GM12865 (cell line): ENCODE results near the gene CIAO2B.

Experiments used
- DNase-seq: peaks from one replicate; pipeline ENCODE4 v3.0.0; 2010; ENCODE audit warnings: low read depth
- H3K4me3 ChIP-seq: 2 replicates; pipeline ENCODE4 v1.5.1; 2011; ENCODE audit warnings: mild to moderate bottlenecking, low read depth, low read length, control low read depth
- CTCF ChIP-seq: IDR thresholded peaks from 2 replicates; pipeline ENCODE4 v1.5.1; 2011; ENCODE audit warnings: low read length, control low read depth, low read depth, inconsistent platforms; ENCODE audit not compliant: insufficient read depth; ENCODE audit errors: missing control alignments

The CIAO2B gene

GRCh38 chr16:66918355-66918754 is 15.8 kb downstream of the CIAO2B start:
- no peak overlapping the region for H3K4me3 ChIP-seq
- no peak for DNase-seq
- no peak for TF ChIP-seq CTCF

- no peak overlapping the region for H3K4me3 ChIP-seq
- TF ChIP-seq CTCF = no peak
These were observed 16.5 kb downstream of the CIAO2B start for GRCh38 chr16:66917741-66918140.

GRCh38 chr16:66916518-66916917 is 17.7 kb downstream of the CIAO2B start:
- no peak for DNase-seq
- H3K4me3 ChIP-seq = no peak overlapping the region
- no peak for TF ChIP-seq CTCF

More at GRCh38 chr16:66917741-66918140, 16.5 kb downstream of the CIAO2B start:
- DNase-seq = no peak

- TF ChIP-seq CTCF = no peak
- no peak overlapping the region for H3K4me3 ChIP-seq
- no peak for DNase-seq
These were observed 19.2 kb downstream of the CIAO2B start for GRCh38 chr16:66915041-66915440.

- no peak overlapping the region for H3K4me3 ChIP-seq
- no peak for TF ChIP-seq CTCF
- no peak for DNase-seq
These were observed 19.7 kb downstream of the CIAO2B start for GRCh38 chr16:66914541-66914940.

- DNase-seq = no peak
- no peak overlapping the region for H3K4me3 ChIP-seq
- TF ChIP-seq CTCF = no peak
These were observed 20.5 kb downstream of the CIAO2B start for GRCh38 chr16:66913711-66914110.

GRCh38 chr16:66913081-66913480 is 21.1 kb downstream of the CIAO2B start:
- no peak for DNase-seq
- H3K4me3 ChIP-seq = no peak overlapping the region
- TF ChIP-seq CTCF = no peak
